ENCODE measurements around the gene PPM1H.
"Not testable (repeated sequence)": the region's sequence is repeated elsewhere in the genome, so short reads cannot be mapped to it uniquely, and the experiment has no call there.

The PPM1H gene

GRCh38 chr12:62761658-62762057 lies 173.3 kb downstream of the PPM1H start:
- no peak for DNase-seq

GRCh38 chr12:62760779-62761178 lies 174.2 kb downstream of the PPM1H start:
- peak; percentile 80 for DNase-seq

GRCh38 chr12:62760341-62760740 lies 174.6 kb downstream of the PPM1H start:
- not testable (repeated sequence) for DNase-seq

- DNase-seq: no peak
These were observed 176.7 kb downstream of the PPM1H start for GRCh38 chr12:62758216-62758615.

- no peak for DNase-seq
These were observed 177.9 kb downstream of the PPM1H start for GRCh38 chr12:62757048-62757447.

GRCh38 chr12:62754706-62755105 lies 180.2 kb downstream of the PPM1H start:
- no peak for DNase-seq

GRCh38 chr12:62751810-62752155 lies 183.2 kb downstream of the PPM1H start:
- no peak for DNase-seq

- DNase-seq: no peak
These were observed 183.8 kb downstream of the PPM1H start for GRCh38 chr12:62750941-62751809.

GRCh38 chr12:62749586-62749985 lies 185.4 kb downstream of the PPM1H start:
- no peak for DNase-seq

- no peak for DNase-seq
These were observed 185.9 kb downstream of the PPM1H start for GRCh38 chr12:62748941-62749468.

GRCh38 chr12:62744551-62744950 lies 190.4 kb downstream of the PPM1H start:
- no peak for DNase-seq

GRCh38 chr12:62739266-62740015 lies 195.5 kb downstream of the PPM1H start:
- no peak for DNase-seq

- DNase-seq: no peak
These were observed 196.3 kb downstream of the PPM1H start for GRCh38 chr12:62738616-62739015.

- DNase-seq: no peak
These were observed 196.8 kb downstream of the PPM1H start for GRCh38 chr12:62738105-62738504.

GRCh38 chr12:62737615-62738014 lies 197.3 kb downstream of the PPM1H start:
- no peak for DNase-seq

GRCh38 chr12:62737188-62737587 lies 197.8 kb downstream of the PPM1H start:
- no peak for DNase-seq

GRCh38 chr12:62736596-62736995 lies 198.4 kb downstream of the PPM1H start:
- no peak for DNase-seq

GRCh38 chr12:62732861-62733427 lies 202.0 kb downstream of the PPM1H start:
- peak; percentile 7 for DNase-seq

GRCh38 chr12:62731055-62731820 lies 203.7 kb downstream of the PPM1H start:
- DNase-seq: peak; percentile 81

GRCh38 chr12:62730649-62731048 lies 204.3 kb downstream of the PPM1H start:
- peak; percentile 39 for DNase-seq

GRCh38 chr12:62729579-62730544 lies 205.1 kb downstream of the PPM1H start:
- peak; percentile 39 for DNase-seq

GRCh38 chr12:62728741-62729140 lies 206.2 kb downstream of the PPM1H start:
- peak; percentile 57 for DNase-seq
